Measurements from ENCODE around the gene FBRSL1.

The FBRSL1 gene

DNA sequence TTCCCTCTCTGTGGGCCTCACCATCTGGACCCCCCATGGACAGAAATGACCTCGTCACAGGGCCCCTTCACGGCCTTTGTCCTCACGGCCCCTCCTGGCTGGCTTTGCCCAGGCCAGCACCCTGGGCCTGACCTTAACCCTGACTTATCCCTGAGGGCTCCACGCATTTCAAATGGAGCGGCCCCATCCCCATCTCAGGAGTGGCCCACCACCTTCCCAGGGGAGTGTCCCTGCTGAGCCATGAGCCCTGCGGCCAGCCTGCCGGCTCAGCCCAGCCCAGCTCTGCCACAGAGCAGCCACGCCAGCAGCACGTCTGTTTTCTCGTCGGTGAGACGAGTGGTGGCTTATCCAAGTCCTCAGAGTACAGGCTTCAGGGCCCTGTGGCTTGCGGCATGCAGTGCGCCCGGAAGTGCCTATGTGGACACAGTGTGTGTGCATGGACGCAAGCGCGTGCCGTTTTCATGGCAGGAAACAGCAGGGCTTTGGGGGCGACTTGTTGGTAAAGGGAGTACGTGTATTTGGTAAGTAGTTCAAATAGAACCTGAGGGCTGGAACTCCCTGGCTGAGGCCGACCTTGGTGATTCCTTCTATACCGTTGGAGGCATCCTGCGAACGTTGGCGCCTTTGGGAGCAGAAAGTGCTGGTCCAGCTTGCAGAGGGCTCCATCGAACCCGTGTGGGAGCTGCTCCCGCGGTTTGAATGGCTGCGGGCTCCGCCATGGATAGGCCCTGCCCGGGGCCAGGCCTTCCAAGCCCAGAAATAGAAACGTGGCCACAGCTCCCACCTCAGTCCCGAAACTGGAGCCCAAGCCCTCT lies 68.3 kb downstream of the FBRSL1 start:
- peak in 2 of 3 donors; percentile 78 to 87 for DNase-seq
- Histone ChIP-seq H3K9me3 (ENCODE audit: control extremely low read depth in 1 of 5, control insufficient read depth in 4 of 5, insufficient read depth in 2 of 5, low read depth in 1 of 5, low read length in 4 of 5) (no peaks in the 10 kb centered on the region), H3K4me1 (ENCODE audit: control extremely low read depth in 1 of 4, control insufficient read depth in 4 of 4, insufficient read depth in 4 of 4, low read length in 3 of 4) (peaks cover 0 to 42% (median 40%) of the 10 kb centered on the region in 4 experiments), H3K27ac (ENCODE audit: insufficient read depth in 1 of 2, low read depth in 1 of 2, low read length in 2 of 2, poor library complexity in 1 of 2, severe bottlenecking in 2 of 2) (no peak overlapping the region), H3K4me3 (ENCODE audit: control insufficient read depth in 1 of 7, extremely low read depth in 1 of 7, insufficient read depth in 4 of 7, low read depth in 2 of 7, low read length in 6 of 7) (peak overlapping the region in 3 of 7 experiments; percentile 73 to 85 (median 76)), H3K27me3 (replicated peaks in 2 of 5; ENCODE audit: control insufficient read depth in 4 of 5, insufficient read depth in 5 of 5, low read length in 4 of 5) (no peaks in the 10 kb centered on the region), H3K36me3 (ENCODE audit: control insufficient read depth in 4 of 4, insufficient read depth in 4 of 4, low read length in 3 of 4) (peaks cover 0 to 8% (median 1%) of the 10 kb centered on the region in 4 experiments)
- 77% methylated on average over 33 of the region's 35 CpGs for WGBS (ENCODE audit: insufficient coverage)
- ChIA-PET CTCF (interaction anchor here (0.9 to 1.1 kb wide), 4 partner anchors 56 to 143 kb away, joined by 3 to 5 read pairs (median 3); no protein-coding TSS in a partner anchor), POLR2A (interaction anchor here (0.7 to 1.1 kb wide), 2 partner anchors 21 to 128 kb away, joined by 3 read pairs; no protein-coding TSS in a partner anchor)

DNA sequence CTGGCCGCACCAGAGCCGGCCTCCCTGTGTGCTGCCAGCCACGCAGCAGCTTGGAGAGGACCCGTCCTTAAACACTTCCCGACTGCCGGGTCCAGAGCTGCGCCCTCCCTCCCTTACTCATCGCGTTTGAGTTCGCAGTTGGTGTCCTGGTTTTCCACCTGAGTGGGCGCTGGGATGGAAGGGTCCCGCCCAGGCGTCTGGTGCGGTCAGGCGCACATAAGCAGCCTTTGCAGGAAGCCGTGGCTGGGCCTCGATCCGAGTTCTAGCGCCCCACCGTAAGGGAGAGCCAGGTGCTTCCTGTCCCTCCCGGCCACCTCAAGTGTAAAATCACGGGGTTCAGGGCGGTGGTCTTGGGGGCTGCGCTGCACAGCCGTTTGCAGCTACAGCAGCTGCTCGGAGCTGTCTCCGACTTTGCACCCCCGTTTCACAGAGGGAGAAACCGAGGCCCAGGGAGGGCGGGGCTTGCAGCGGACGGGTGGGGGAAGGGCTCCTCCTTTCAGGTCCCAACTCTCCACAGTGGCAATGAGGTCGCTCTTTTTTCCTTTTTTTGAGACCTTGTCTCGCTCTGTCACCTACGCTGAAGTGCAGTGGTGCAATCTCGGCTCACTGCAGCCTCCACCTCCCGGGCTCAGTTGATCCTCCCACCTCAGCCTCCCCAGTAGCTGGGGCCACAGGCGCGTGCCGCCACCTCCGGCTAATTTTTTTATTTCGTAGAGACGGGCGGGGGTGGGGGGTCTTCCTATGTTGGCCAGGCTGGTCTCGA lies 69.1 kb downstream of the FBRSL1 start:
- Histone ChIP-seq H3K4me1 (ENCODE audit: control extremely low read depth in 1 of 4, control insufficient read depth in 4 of 4, insufficient read depth in 4 of 4, low read length in 3 of 4) (peaks cover 0 to 42% (median 40%) of the 10 kb centered on the region in 4 experiments), H3K4me3 (ENCODE audit: control insufficient read depth in 1 of 7, extremely low read depth in 1 of 7, insufficient read depth in 4 of 7, low read depth in 2 of 7, low read length in 6 of 7) (peak overlapping the region in 6 of 7 experiments; percentile 58 to 90 (median 74)), H3K27me3 (replicated peaks in 2 of 5; ENCODE audit: control insufficient read depth in 4 of 5, insufficient read depth in 5 of 5, low read length in 4 of 5) (no peaks in the 10 kb centered on the region), H3K27ac (ENCODE audit: insufficient read depth in 1 of 2, low read depth in 1 of 2, low read length in 2 of 2, poor library complexity in 1 of 2, severe bottlenecking in 2 of 2) (no peak overlapping the region), H3K36me3 (ENCODE audit: control insufficient read depth in 4 of 4, insufficient read depth in 4 of 4, low read length in 3 of 4) (peaks cover 0 to 5% (median 2%) of the 10 kb centered on the region in 4 experiments), H3K9me3 (ENCODE audit: control extremely low read depth in 1 of 5, control insufficient read depth in 4 of 5, insufficient read depth in 2 of 5, low read depth in 1 of 5, low read length in 4 of 5) (no peaks in the 10 kb centered on the region)
- DNase-seq = peak; percentile 74 to 96 (median 93)
- POLR2A ChIA-PET = interaction anchor here (0.7 to 1.1 kb wide), 3 partner anchors 21 to 129 kb away, joined by 3 read pairs; no protein-coding TSS in a partner anchor
- 11% methylated on average over 35 of the region's 45 CpGs for WGBS (ENCODE audit: insufficient coverage)
- CTCF ChIA-PET = interaction anchor here (0.8 to 1.2 kb wide), 5 partner anchors 36 to 130 kb away, joined by 3 to 4 read pairs (median 3); no protein-coding TSS in a partner anchor

DNA sequence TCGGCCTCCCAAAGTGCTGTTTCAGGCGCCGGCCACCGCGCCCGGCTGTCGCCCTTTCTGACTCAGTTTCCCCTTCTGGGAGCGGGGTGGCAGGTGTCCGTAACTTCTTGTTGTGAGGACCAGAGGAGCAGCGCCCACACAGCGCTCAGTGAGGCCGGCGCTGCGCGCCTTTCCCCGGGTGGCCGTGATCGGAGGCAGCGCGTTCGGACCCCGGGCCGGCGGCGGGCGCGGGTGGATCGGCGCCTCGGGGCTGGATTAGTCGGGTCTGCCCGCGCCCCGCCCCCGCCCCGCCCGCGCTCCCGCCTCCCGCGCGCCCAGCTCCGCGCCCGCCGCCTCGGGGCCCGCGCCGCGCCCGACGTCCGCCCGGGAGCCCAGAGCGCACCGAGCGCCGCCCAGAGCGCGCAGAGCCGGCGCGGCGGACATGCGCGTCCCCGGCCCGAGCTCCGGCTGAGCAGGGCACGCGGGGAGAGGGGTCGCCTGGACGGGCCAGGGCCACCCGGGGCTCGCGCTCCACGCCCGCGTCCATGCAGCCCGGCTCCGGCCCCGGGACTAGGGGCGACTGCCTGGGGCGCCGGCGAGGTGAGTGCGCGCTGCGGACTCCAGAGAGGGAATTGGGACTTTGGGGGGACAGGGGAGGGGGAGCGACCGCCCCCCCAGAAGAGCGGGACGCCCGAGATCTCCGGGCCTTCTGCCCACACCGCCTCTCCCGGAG lies 69.9 kb downstream of the FBRSL1 start:
- Histone ChIP-seq H3K4me3 (ENCODE audit: control insufficient read depth in 1 of 7, extremely low read depth in 1 of 7, insufficient read depth in 4 of 7, low read depth in 2 of 7, low read length in 6 of 7) (peak overlapping the region; percentile 58 to 90 (median 76)), H3K27me3 (replicated peaks in 2 of 5; ENCODE audit: control insufficient read depth in 4 of 5, insufficient read depth in 5 of 5, low read length in 4 of 5) (no peaks in the 10 kb centered on the region), H3K36me3 (ENCODE audit: control insufficient read depth in 4 of 4, insufficient read depth in 4 of 4, low read length in 3 of 4) (peaks cover 0 to 8% (median 4%) of the 10 kb centered on the region in 4 experiments), H3K4me1 (ENCODE audit: control extremely low read depth in 1 of 4, control insufficient read depth in 4 of 4, insufficient read depth in 4 of 4, low read length in 3 of 4) (peaks cover 0 to 42% (median 40%) of the 10 kb centered on the region in 4 experiments), H3K27ac (ENCODE audit: insufficient read depth in 1 of 2, low read depth in 1 of 2, low read length in 2 of 2, poor library complexity in 1 of 2, severe bottlenecking in 2 of 2) (no peak overlapping the region), H3K9me3 (ENCODE audit: control extremely low read depth in 1 of 5, control insufficient read depth in 4 of 5, insufficient read depth in 2 of 5, low read depth in 1 of 5, low read length in 4 of 5) (no peaks in the 10 kb centered on the region)
- DNase-seq = peak in 2 of 3 donors; percentile 55 to 67
- POLR2A ChIA-PET = interaction anchor here (1.1 kb wide), 1 partner anchor 55 kb away, joined by 3 read pairs; no protein-coding TSS in a partner anchor
- CTCF ChIA-PET = interaction anchor here (0.8 to 1.2 kb wide), 3 partner anchors 37 to 131 kb away, joined by 3 to 4 read pairs (median 3); no protein-coding TSS in a partner anchor
- WGBS (ENCODE audit: insufficient coverage) = under 1% methylated on average over 81 of the region's 98 CpGs

DNA sequence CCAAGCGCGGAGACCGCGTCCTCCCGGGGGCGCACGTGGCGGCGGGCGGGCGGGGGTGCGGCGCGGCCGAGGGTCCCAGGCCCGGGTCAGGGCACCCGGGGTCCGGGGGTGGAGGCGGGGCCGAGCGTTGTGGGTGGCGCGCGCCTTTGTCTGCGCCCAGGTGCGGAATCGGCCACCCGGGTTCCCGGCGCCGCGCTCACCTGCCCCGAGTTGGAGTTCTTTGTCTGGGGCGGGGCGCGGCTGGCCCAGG lies 70.3 kb downstream of the FBRSL1 start:
- peak overlapping the region; percentile 58 to 90 (median 76) for H3K4me3 ChIP-seq (ENCODE audit: control insufficient read depth in 1 of 7, extremely low read depth in 1 of 7, insufficient read depth in 4 of 7, low read depth in 2 of 7, low read length in 6 of 7)
- WGBS (ENCODE audit: insufficient coverage) = 0% methylated on average over 21 of the region's 36 CpGs
- DNase-seq = no peak
- POLR2A ChIA-PET = interaction anchor here (1.1 kb wide), 1 partner anchor 55 kb away, joined by 3 read pairs; no protein-coding TSS in a partner anchor
- CTCF ChIA-PET = interaction anchor here (1.0 to 2.4 kb wide), 4 partner anchors 9 to 149 kb away, joined by 3 to 15 read pairs (median 4); no protein-coding TSS in a partner anchor
- no peaks in the 10 kb centered on the region for H3K9me3 ChIP-seq (ENCODE audit: control extremely low read depth in 1 of 5, control insufficient read depth in 4 of 5, insufficient read depth in 2 of 5, low read depth in 1 of 5, low read length in 4 of 5)
- H3K27ac ChIP-seq (ENCODE audit: insufficient read depth in 1 of 2, low read depth in 1 of 2, low read length in 2 of 2, poor library complexity in 1 of 2, severe bottlenecking in 2 of 2) = no peak overlapping the region
- H3K4me1 ChIP-seq (ENCODE audit: control extremely low read depth in 1 of 4, control insufficient read depth in 4 of 4, insufficient read depth in 4 of 4, low read length in 3 of 4) = peaks cover 0 to 42% (median 40%) of the 10 kb centered on the region in 4 experiments
- H3K36me3 ChIP-seq (ENCODE audit: control insufficient read depth in 4 of 4, insufficient read depth in 4 of 4, low read length in 3 of 4) = peaks cover 0 to 12% (median 8%) of the 10 kb centered on the region in 4 experiments
- H3K27me3 ChIP-seq (replicated peaks in 2 of 5; ENCODE audit: control insufficient read depth in 4 of 5, insufficient read depth in 5 of 5, low read length in 4 of 5) = no peaks in the 10 kb centered on the region

DNA sequence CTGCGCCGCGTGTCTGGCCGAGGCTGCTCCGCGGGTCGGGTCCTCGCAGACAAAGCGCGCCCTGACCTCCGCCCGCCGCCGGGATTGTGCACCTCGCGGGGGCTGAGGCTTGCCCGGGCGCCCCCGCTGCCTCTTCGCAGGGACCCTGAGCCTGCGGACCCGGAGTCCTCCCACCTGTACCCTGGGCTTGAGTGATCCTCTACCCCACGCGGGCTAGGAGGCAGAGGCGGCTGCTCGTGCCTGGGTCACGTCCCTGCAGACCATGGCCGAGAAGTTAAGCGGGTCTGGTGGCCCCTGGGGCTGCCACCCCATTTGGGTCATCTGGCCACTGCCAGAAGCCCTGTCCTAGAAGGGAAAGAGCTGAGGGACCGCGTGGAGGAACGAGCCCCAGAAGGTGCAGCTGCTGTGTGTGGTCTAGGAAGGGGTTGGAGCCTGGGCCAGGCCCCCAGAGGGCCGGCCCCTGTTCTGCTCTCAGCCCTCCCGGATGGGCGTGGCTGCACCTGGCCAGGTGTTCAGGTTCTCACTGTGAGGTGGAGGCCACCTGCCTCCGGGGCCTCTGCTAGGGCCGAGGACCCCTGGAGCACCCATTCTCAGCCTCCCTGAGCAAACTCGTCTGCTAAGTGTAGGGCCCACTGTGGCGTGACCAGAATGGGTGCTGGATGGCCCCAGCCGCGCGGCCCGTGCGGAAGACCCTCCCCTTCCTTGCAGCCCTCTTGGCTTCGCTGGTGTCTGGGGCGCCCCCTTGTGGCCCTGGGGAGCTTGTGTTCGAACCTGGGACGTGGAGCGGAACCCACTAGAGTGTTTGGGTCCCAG lies 70.9 kb downstream of the FBRSL1 start:
- no peak overlapping the region for H3K27ac ChIP-seq (ENCODE audit: insufficient read depth in 1 of 2, low read depth in 1 of 2, low read length in 2 of 2, poor library complexity in 1 of 2, severe bottlenecking in 2 of 2)
- H3K4me1 ChIP-seq (ENCODE audit: control extremely low read depth in 1 of 4, control insufficient read depth in 4 of 4, insufficient read depth in 4 of 4, low read length in 3 of 4) = peaks cover 0 to 42% (median 40%) of the 10 kb centered on the region in 4 experiments
- H3K27me3 ChIP-seq (replicated peaks in 2 of 5; ENCODE audit: control insufficient read depth in 4 of 5, insufficient read depth in 5 of 5, low read length in 4 of 5) = no peaks in the 10 kb centered on the region
- 1% methylated on average over 46 of the region's 49 CpGs for WGBS (ENCODE audit: insufficient coverage)
- peaks cover 0 to 18% (median 12%) of the 10 kb centered on the region in 4 experiments for H3K36me3 ChIP-seq (ENCODE audit: control insufficient read depth in 4 of 4, insufficient read depth in 4 of 4, low read length in 3 of 4)
- DNase-seq = peak; percentile 80 to 88 (median 83)
- ChIA-PET POLR2A (interaction anchor here (0.6 kb wide), 1 partner anchor 611 kb away, joined by 4 read pairs; the partner anchor contains the start of gene EP400), CTCF (interaction anchor here (0.6 to 2.4 kb wide), 12 partner anchors 8 to 150 kb away, joined by 3 to 15 read pairs (median 4); no protein-coding TSS in a partner anchor)
- H3K9me3 ChIP-seq (ENCODE audit: control extremely low read depth in 1 of 5, control insufficient read depth in 4 of 5, insufficient read depth in 2 of 5, low read depth in 1 of 5, low read length in 4 of 5) = no peaks in the 10 kb centered on the region
- peak overlapping the region; percentile 58 to 90 (median 76) for H3K4me3 ChIP-seq (ENCODE audit: control insufficient read depth in 1 of 7, extremely low read depth in 1 of 7, insufficient read depth in 4 of 7, low read depth in 2 of 7, low read length in 6 of 7)
